ENCODE results near the gene BAIAP3.
"Not testable (repeated sequence)": the region's sequence is repeated elsewhere in the genome, so short reads cannot be mapped to it uniquely, and the experiment has no call there.

Gene BAIAP3, protein sequence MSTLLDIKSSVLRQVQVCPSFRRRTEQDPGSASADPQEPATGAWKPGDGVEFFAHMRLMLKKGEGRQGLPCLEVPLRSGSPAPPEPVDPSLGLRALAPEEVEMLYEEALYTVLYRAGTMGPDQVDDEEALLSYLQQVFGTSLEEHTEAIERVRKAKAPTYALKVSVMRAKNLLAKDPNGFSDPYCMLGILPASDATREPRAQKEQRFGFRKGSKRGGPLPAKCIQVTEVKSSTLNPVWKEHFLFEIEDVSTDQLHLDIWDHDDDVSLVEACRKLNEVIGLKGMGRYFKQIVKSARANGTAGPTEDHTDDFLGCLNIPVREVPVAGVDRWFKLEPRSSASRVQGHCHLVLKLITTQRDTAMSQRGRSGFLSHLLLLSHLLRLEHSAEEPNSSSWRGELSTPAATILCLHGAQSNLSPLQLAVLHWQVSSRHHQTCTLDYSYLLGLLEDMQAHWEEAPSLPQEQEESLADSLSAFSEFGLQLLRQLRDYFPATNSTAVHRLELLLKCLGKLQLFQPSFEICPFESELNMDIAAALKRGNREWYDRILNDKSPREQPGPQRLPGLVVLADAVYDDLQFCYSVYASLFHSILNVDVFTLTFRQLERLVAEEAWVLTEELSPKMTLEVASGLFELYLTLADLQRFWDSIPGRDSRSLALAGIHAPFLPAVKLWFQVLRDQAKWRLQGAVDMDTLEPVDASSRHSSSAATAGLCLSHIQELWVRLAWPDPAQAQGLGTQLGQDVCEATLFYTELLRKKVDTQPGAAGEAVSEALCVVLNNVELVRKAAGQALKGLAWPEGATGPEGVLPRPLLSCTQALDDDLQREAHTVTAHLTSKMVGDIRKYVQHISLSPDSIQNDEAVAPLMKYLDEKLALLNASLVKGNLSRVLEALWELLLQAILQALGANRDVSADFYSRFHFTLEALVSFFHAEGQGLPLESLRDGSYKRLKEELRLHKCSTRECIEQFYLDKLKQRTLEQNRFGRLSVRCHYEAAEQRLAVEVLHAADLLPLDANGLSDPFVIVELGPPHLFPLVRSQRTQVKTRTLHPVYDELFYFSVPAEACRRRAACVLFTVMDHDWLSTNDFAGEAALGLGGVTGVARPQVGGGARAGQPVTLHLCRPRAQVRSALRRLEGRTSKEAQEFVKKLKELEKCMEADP

GRCh38 chr16:1333149-1333812 is at the start of gene BAIAP3:
Gene BAIAP3, plus strand, starts transcription at chr16:1333645. Its CDS starts 4,905 bp downstream, at chr16:1338550.
- DNase-seq = no peak

GRCh38 chr16:1283996-1284616 is 49.3 kb upstream of the BAIAP3 start:
- DNase-seq = no peak

GRCh38 chr16:1285669-1286512 is 47.6 kb upstream of the BAIAP3 start:
- no peak for DNase-seq

GRCh38 chr16:1286513-1287094 is 46.8 kb upstream of the BAIAP3 start:
- no peak for DNase-seq

- no peak for DNase-seq
Measured at GRCh38 chr16:1287982-1288670, 45.3 kb upstream of the BAIAP3 start.

DNA sequence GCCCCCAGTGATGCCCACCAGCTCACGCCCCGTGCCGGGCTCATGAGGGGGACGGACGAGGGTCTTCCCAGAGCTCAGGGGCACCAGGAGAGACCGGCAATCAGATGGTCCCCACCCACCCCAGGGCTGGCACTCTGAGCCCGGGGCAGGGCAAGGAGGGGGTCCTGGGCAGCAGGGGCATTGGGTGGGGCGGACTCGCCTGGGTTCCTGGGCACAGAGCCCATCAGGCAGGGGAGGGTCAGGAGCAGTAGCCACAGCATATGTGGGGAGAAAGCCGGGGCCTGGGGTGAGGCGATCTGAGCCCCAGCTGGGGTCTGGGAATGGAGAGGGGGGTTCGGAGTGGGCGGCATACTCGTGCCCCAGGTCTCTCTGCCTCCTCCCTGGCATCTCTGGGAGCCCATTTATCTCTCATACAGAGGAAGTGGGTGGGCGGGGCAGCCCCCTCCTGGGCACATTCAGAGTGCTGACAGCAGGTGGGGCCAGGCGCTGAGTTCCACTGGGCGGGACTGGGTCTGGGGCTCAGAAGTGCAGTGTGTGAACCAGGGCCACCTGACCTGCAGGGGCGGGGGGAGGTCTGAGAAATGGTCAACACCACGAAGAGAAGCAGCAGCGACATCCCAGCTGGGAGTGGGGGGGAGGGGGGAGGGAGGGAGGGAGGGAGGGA is 44.5 kb upstream of the BAIAP3 start:
- peak; percentile 26 for DNase-seq

- no peak for DNase-seq
Measured at GRCh38 chr16:1289477-1289866, 44.0 kb upstream of the BAIAP3 start.

- DNase-seq = no peak
Measured at GRCh38 chr16:1290063-1290501, 43.4 kb upstream of the BAIAP3 start.

GRCh38 chr16:1290860-1291575 is 42.4 kb upstream of the BAIAP3 start:
- DNase-seq = no peak

DNA sequence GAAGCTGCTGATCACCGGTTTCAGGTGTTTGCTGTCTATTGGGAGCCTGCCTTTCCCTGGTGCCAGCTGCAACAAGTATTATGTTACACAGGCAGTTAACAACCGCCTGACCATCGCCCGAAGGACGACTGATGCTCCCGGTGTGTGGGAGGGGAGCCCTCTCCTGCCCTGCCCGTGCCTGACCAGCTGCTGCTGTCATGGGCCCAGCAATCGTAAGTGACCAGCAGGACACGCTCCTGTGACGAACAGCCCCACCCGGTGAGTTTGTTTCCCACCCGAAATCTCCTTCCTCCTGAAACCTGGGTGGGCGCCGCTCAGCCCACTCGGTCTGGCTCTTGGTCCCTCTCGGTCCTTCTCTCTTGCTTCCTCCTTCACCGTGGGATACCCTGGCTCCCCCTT is 41.9 kb upstream of the BAIAP3 start:
- DNase-seq = no peak

DNA sequence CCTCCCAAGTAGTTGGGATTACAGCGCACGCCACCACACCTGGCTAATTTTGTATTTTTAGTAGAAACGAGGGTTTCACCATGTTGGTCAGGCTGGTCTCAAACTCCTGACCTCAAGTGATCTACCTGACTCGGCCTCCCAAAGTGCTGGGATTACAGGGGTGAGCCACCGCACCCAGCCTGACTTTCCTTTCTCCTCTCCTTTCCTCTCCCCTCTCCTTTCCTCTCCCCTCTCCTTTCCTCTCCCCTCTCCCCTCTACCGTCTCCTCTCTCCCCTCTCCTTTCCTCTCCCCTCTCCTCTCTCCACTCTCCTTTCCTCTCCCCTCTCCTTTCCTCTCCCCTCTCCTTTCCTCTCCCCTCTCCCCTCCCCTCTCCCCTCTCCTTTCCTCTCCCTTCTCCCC is 41.2 kb upstream of the BAIAP3 start:
- DNase-seq = not testable (repeated sequence)

DNA sequence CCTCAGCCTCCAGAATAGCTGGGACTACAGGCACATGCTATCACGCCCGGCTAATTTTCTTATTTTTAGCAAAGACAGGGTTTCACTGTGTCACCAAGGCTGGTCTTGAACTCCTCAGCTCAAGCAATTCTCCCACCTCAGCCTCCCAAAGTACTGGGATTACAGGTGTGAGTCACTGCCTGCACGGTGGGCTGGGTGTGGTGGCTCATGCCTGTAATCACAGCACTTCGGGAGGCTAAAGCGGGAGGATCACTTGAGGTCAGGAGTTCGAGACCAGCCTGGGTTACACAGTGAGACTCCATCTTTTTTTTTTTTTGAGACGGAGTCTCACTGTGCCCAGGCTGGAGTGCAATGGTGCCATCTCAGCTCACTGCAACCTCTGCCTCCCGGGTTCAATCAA is 40.6 kb upstream of the BAIAP3 start:
- not testable (repeated sequence) for DNase-seq

DNA sequence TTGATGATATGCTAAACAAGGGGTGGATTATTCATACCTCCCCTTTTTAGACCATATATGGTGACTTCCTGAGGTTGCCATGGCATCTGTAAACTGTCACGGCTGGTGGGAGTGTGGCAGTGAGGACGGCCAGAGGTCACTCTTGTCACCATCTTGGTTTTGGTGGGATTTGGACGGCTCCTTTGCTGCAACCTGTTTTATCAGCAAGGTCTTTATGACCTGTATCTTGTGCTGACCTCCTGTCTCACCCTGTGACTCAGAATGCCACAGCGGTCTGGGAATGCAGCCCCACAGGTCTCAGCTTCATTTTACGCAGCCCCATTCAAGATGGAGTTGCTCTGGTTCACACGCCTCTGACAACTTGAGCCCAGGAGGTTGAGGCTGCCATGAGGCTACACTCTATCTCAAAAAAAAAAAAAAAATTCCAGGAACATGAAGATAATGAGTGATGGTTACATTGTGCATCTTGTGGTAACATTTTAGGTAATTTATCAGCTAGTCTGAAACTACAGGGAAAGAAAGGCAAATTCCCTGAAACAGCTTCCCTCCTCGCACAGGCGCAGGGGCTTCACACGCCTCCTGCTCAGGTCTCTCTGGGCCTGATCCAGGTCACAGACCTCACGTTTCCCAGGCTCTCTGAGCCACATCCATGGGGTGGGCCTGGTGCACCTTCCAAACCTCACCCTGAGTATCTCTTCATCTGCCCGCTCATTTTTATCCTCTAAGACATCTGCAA is 39.4 kb upstream of the BAIAP3 start:
- no peak for DNase-seq

DNA sequence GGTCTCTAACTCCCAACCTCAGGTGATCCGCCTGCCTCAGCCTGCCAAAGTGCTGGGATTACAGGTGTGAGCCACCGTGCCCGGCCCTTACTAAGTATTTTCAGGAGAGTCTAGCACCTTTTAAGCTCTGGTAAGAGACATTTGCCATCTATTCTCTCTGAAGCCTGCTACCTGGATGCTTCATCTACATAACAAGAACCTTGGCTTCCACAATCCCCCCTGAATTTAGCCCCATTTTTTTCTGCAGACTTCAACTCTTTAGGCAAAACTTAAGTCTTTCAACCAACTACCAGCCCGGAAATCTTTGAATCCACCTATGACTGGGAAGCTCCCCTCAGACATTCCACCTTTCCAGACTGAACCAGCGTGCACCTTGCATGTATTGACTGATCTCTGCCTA is 38.0 kb upstream of the BAIAP3 start:
- DNase-seq = no peak

DNA sequence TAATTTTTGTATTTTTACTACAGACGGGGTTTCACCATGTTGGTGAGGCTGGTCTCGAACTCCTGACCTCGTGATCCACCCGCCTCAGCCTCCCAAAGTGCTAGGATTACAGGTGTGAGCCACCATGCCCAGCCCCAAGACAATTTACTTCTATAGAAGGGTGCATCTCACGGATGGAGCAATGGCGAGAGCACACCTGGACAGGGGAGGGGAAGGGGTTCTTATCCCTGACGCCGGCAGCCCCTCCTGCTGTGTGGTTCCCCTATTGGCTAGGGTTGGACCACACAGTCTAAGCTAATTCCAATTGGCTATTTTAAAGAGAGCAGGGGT is 36.8 kb upstream of the BAIAP3 start:
- not testable (repeated sequence) for DNase-seq

DNA sequence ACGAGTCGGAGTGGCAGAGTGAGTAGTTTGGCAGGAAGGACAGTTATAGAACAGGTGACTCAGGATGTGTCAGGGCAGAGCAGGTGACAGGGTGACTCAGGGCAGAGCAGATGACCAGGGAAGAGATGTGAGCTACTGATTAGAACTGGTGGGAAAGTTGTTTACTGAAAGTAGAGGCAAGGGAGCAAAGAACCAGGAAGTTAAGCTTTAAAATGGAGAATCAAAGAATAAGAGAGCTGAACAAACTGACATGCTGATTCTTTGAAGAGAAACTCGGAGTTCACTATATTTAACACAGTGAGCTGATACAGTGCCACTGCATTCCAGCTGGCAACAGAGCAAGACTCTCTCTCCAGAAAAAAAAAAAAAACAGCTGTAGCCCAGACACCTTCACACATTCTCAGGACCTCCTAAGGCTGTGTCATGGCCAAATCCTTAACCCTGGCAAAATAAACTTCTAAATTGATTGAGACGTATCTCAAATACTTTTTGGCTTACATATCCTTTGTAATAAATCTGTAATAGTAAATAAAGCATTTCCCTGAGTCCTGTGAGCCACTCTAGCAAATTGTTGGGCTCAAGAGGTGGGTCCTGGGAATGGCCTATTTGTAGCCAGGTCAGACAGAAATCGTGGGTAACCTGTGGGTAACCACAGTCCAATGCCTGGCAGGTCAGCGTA is 36.3 kb upstream of the BAIAP3 start:
- DNase-seq = no peak

GRCh38 chr16:1298406-1298805 is 35.0 kb upstream of the BAIAP3 start:
- DNase-seq = no peak
